Psoas muscle (tissue), 8 donors: ENCODE data around the gene ZNF385B. TPM values are rescaled to one million over a fixed set of nuclear protein-coding genes. Genes with fewer than 3 reads are reported as not detected.
A peak's percentile ranks its signal among the peaks of the same experiment; 100 is the strongest.

ENCODE experiments used
- ATAC-seq, 4 donors: fragments of 200-7000 bp; cut with Tn5 transposase; one replicate each; pipeline ENCODE4 v1.9.1; 2020; ENCODE audit warnings: moderate library complexity in 3 of 4, mild to moderate bottlenecking in 2 of 4
- DNase-seq, 2 donors: peaks; one replicate each; pipeline ENCODE4 v3.0.0-alpha.2; 2020
- H3K27ac ChIP-seq: fragments of 200-600 bp; one replicate; pipeline ENCODE4 v1.8.0; 2022
- H3K27me3 ChIP-seq, 3 donors: fragments of 200-600 bp in 1 of 3; one replicate each; pipeline versions ENCODE4 v1.6.1 to v1.8.0; 2013 to 2022; ENCODE audit warnings: low read length in 2 of 3, mild to moderate bottlenecking in 2 of 3, moderate library complexity in 1 of 3; ENCODE audit not compliant: insufficient read depth in 3 of 3
- H3K36me3 ChIP-seq, 2 donors: fragments of 200-600 bp in 1 of 2; one replicate each; pipeline versions ENCODE4 v1.6.1 to v1.8.0; 2013 to 2022; ENCODE audit warnings: low read depth in 1 of 2, mild to moderate bottlenecking in 1 of 2, moderate library complexity in 1 of 2; ENCODE audit not compliant: insufficient read depth in 1 of 2
- H3K4me1 ChIP-seq: fragments of 200-600 bp; one replicate; pipeline ENCODE4 v1.8.0; 2022
- H3K4me3 ChIP-seq: fragments of 200-600 bp; one replicate; pipeline ENCODE4 v1.8.0; 2022; ENCODE audit warnings: mild to moderate bottlenecking
- H3K9me3 ChIP-seq: fragments of 200-600 bp; one replicate; pipeline ENCODE4 v1.8.0; 2022
- CTCF ChIP-seq: fragments of 200-600 bp; IDR thresholded peaks from one replicate; pipeline ENCODE4 v1.8.0; 2022; ENCODE audit warnings: antibody characterized with exemption
- WGBS, 3 donors: extraction: QIAGEN DNeasy Blood & Tissue Kit; methylation state at CpG; one replicate each; pipeline versions ENCODE4 v1.1.6 to v1.1.7; 2013; 5-methylcytosine and 5-hydroxymethylcytosine counted together
- intact Hi-C, 2 donors: fragments of 100-400 bp; cut with DNase I; formaldehyde crosslinking; loops; one replicate each; pipeline versions ENCODE4 v1.11.0 to v1.14.2; 2022
- polyA plus RNA-seq, 3 donors: library from polyadenylated mRNA; stranded (reverse); fragments of 200-250 nt; gene quantifications; one replicate each; pipeline ENCODE4 v1.2.3, GENCODE V29; 2013
- total RNA-seq, 4 donors: library from RNA; stranded (reverse); fragmentation: NEBNext Ultra II Directional in 2 of 4; extraction: Animal tissue kit (Norgen Biotek cat#: 25700) in 2 of 4; gene quantifications; one replicate each; pipeline versions ENCODE4 v1.2.1 to v1.2.4, GENCODE V29; 2021 to 2023
- donor health status: healthy with polysubstance abuse.
- donor health status: DM: no; HTN: no; CAD: no; lungs with moderate emphysema.
- donor health status: Bipolar disorder and iron deficiency.
- donor health status: healthy.
- donor health status: DM: yes; HTN: yes; CAD: no.
- donor health status: DM: no; HTN: no; CAD: no.
- donor health status: DM: no; HTN: no; CAD: no.
- donor health status: DM: yes; HTN: yes; CAD: no.

Gene ZNF385B
- total and polyA plus RNA-seq, 7 donors = 8.8 to 42.9 (median 18.1) TPM

DNA sequence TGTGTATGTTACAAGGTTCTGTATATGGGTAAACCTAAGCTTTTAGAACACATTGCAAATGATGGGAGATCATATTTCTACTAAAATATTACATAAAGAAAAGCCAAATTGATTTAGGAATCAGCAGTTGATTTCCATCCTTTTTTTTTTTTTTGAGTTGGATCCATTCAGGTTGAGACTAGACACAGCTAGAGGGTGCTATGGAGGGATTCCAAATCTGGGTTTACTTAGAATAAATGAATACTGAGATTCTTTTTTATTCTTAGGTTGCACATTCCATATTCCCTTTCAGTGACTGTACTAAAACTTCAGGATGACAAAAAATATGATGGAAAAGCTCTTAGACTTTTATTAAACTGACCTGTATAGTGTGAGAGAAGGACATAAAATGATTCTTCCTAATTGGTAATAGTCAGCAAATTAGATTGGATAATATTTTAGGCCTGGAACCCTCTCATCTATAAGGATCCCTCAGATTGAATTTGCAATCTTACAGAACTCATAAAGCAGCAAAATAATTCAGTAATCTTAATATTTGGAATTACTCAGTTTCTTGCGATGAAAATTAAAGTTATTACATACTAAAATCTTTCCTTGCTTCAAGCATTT is 413.5 kb downstream of the ZNF385B start:
- DNase-seq (no peak), ATAC-seq (no peak)
- no peak for TF ChIP-seq CTCF
- WGBS, 3 donors = 50 to 98% (median 56%) methylated on average over 1 of the region's 1 CpG
- intact Hi-C loops = no loop called here
- no peaks in the 10 kb centered on the region for H3K9me3 ChIP-seq
- peaks cover 0 to 11% of the 10 kb centered on the region in 2 donors for H3K36me3 ChIP-seq
- H3K4me3 ChIP-seq = no peak overlapping the region
- no peak overlapping the region for H3K27ac ChIP-seq
- H3K27me3 ChIP-seq = no peaks in the 10 kb centered on the region
- peaks cover 9% of the 10 kb centered on the region for H3K4me1 ChIP-seq

GRCh38 chr2:179447421-179447820 is 414.0 kb downstream of the ZNF385B start:
- no peak for ATAC-seq
- no peak for TF ChIP-seq CTCF
- Histone ChIP-seq H3K27ac (no peak overlapping the region), H3K4me1 (peaks cover 9% of the 10 kb centered on the region), H3K36me3 (peaks cover 0 to 14% of the 10 kb centered on the region in 2 donors), H3K9me3 (no peaks in the 10 kb centered on the region), H3K4me3 (no peak overlapping the region), H3K27me3 (no peaks in the 10 kb centered on the region)
- DNase-seq = no peak
- intact Hi-C loops = no loop called here

DNA sequence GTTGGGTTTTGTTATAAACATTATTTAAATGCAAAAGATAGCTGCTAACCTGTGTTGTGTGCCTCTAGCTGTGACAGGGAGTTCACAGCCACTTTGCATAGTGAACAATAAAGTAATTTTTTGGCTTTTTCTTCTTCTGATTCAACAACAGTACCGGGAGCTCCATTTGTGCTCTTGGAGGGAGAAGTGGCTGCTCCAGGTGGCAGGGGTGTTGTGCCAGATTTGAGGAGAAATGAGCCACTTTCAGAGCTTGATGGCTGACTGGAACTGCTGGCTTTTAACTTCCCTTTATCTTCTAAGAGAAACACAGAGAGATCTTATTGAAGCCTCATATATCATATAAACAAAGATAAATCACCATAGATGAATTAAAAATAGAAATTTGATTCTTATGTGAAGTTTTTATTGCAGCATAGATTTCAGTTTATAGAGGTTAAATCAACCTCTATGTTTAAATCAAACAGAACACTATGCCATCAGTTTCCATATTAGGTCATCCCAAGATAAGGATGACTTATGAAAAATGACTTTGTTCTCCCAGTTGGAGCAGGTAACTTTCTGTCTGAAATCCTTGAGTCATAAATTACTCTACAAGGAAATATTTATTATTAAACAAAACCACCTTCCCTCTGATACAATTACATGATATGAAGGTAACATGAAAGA is 414.8 kb downstream of the ZNF385B start:
- peaks cover 9% of the 10 kb centered on the region for H3K4me1 ChIP-seq
- intact Hi-C loops = no loop called here
- ATAC-seq (no peak), DNase-seq (no peak)
- WGBS, 3 donors = 41 to 64% (median 52%) methylated on average over 1 of the region's 1 CpG
- H3K9me3 ChIP-seq = no peaks in the 10 kb centered on the region
- H3K27me3 ChIP-seq = no peaks in the 10 kb centered on the region
- TF ChIP-seq CTCF = no peak
- no peak overlapping the region for H3K27ac ChIP-seq
- no peak overlapping the region for H3K4me3 ChIP-seq
- peaks cover 0 to 14% of the 10 kb centered on the region in 2 donors for H3K36me3 ChIP-seq

DNA sequence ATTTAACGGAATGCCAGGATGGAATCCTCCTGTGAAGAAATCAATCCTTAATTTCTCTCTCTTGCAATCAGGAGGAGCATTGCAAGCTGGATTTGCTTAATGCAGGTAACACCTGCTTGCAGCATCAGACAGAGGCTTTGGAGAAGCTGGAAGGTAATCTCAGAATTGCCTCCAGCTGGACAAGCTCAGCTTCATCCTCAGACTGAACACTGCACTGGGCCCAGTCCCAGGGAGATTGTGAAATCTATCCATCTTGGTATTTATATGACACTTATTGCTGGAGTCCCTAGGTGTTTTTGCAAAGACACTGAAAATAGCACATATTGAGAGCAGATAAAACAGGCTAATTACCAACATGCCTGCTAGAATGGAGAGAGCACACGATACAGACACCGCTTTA is 417.4 kb downstream of the ZNF385B start:
- H3K9me3 ChIP-seq = no peaks in the 10 kb centered on the region
- DNase-seq (no peak), ATAC-seq (peak; percentile 19 to 72 (median 52))
- H3K27ac ChIP-seq = no peak overlapping the region
- intact Hi-C loops = loop anchor here in 1 of 2 donors (5.0 kb wide), 1 partner anchor 227 kb away; no protein-coding TSS in a partner anchor
- H3K4me1 ChIP-seq = peaks cover 9% of the 10 kb centered on the region
- 67 to 82% (median 69%) methylated on average over 3 of the region's 3 CpGs for WGBS, 3 donors
- no peaks in the 10 kb centered on the region for H3K27me3 ChIP-seq
- peaks cover 0 to 14% of the 10 kb centered on the region in 2 donors for H3K36me3 ChIP-seq
- TF ChIP-seq CTCF = no peak
- H3K4me3 ChIP-seq = no peak overlapping the region
